ENCODE results near the gene CARS1. TPM values are rescaled to one million over a fixed set of nuclear protein-coding genes. Genes with fewer than 3 reads are reported as not detected.
A peak's percentile ranks its signal among the peaks of the same experiment; 100 is the strongest.

CARS1 gene
- polyA plus RNA-seq, 3 donors: 30.9 to 46.8 (median 35.7) TPM

GRCh38 chr11:2996976-2997375 lies 60.2 kb downstream of the CARS1 start:
- H3K9me3 Mint-ChIP-seq: no peaks in the 10 kb centered on the region
- TF ChIP-seq CTCF (IDR thresholded peaks at IDR 0.05): no peak
- H3K9ac ChIP-seq (ENCODE audit: insufficient read depth, low read length, poor library complexity, severe bottlenecking): no peak overlapping the region

GRCh38 chr11:2995893-2996554 lies 61.2 kb downstream of the CARS1 start:
- intact Hi-C loops (cut with micrococcal nuclease): no loop called here
- H3K27ac Mint-ChIP-seq: no peak overlapping the region

More at GRCh38 chr11:2996976-2997375, 60.2 kb downstream of the CARS1 start:
- Mint-ChIP-seq H3K27ac (no peak overlapping the region), H3K36me3 (peaks cover 26 to 28% of the 10 kb centered on the region in 2 donors), H3K4me3 (no peak overlapping the region), H3K27me3 (ENCODE audit: low read depth in 3 of 3) (peaks cover 0 to 2% (median 1%) of the 10 kb centered on the region in 3 donors), H3K4me1 (peaks cover 8% of the 10 kb centered on the region)
- WGBS (ENCODE audit: insufficient coverage): 95% methylated on average over 6 of the region's 6 CpGs
- intact Hi-C loops (cut with micrococcal nuclease): no loop called here
- Histone ChIP-seq H3K4me1 (ENCODE audit: control insufficient read depth in 1 of 2, insufficient read depth in 2 of 2, low read length in 2 of 2) (peaks cover 7 to 10% of the 10 kb centered on the region in 2 donors), H3K4me2 (replicated peaks; ENCODE audit: extremely low read depth, low read length, poor library complexity, severe bottlenecking) (no peak overlapping the region), H4K20me1 (ENCODE audit: insufficient read depth, low read length) (no peaks in the 10 kb centered on the region), H2AFZ (ENCODE audit: insufficient read depth, low read depth, low read length, poor library complexity, severe bottlenecking) (no peak overlapping the region), H3K36me3 (replicated peaks in 1 of 2; ENCODE audit: control insufficient read depth in 1 of 2, insufficient read depth in 2 of 2, low read length in 2 of 2) (peaks cover 20 to 27% of the 10 kb centered on the region in 2 donors), H3K4me3 (replicated peaks in 1 of 3; ENCODE audit: low read depth in 2 of 3, low read length in 3 of 3) (no peak overlapping the region), H3K27me3 (ENCODE audit: control insufficient read depth in 2 of 2, insufficient read depth in 2 of 2, low read length in 2 of 2) (no peaks in the 10 kb centered on the region), H3K9me3 (replicated peaks in 1 of 2; ENCODE audit: control insufficient read depth in 1 of 2, insufficient read depth in 1 of 2, low read length in 2 of 2) (no peaks in the 10 kb centered on the region), H3K79me2 (ENCODE audit: insufficient read depth, low read length) (no peaks in the 10 kb centered on the region), H3K27ac (ENCODE audit: low read depth in 1 of 2, low read length in 2 of 2) (no peak overlapping the region)
- no peak for DNase-seq

More at GRCh38 chr11:2995893-2996554, 61.2 kb downstream of the CARS1 start:
- WGBS (ENCODE audit: insufficient coverage): 90% methylated on average over 12 of the region's 14 CpGs
- Mint-ChIP-seq H3K9me3 (no peaks in the 10 kb centered on the region), H3K4me1 (peaks cover 10% of the 10 kb centered on the region), H3K4me3 (peak overlapping the region in 1 of 2 donors; percentile 21), H3K27me3 (ENCODE audit: low read depth in 3 of 3) (peaks cover 0 to 2% (median 1%) of the 10 kb centered on the region in 3 donors), H3K36me3 (peaks cover 17 to 18% of the 10 kb centered on the region in 2 donors)
- Histone ChIP-seq H3K36me3 (replicated peaks in 1 of 2; ENCODE audit: control insufficient read depth in 1 of 2, insufficient read depth in 2 of 2, low read length in 2 of 2) (peaks cover 11 to 17% of the 10 kb centered on the region in 2 donors), H3K27me3 (ENCODE audit: control insufficient read depth in 2 of 2, insufficient read depth in 2 of 2, low read length in 2 of 2) (no peaks in the 10 kb centered on the region), H3K9me3 (replicated peaks in 1 of 2; ENCODE audit: control insufficient read depth in 1 of 2, insufficient read depth in 1 of 2, low read length in 2 of 2) (no peaks in the 10 kb centered on the region), H3K4me1 (ENCODE audit: control insufficient read depth in 1 of 2, insufficient read depth in 2 of 2, low read length in 2 of 2) (peaks cover 7 to 12% of the 10 kb centered on the region in 2 donors), H3K4me2 (replicated peaks; ENCODE audit: extremely low read depth, low read length, poor library complexity, severe bottlenecking) (no peak overlapping the region), H4K20me1 (ENCODE audit: insufficient read depth, low read length) (no peaks in the 10 kb centered on the region), H3K27ac (ENCODE audit: low read depth in 1 of 2, low read length in 2 of 2) (no peak overlapping the region), H3K9ac (ENCODE audit: insufficient read depth, low read length, poor library complexity, severe bottlenecking) (no peak overlapping the region), H3K4me3 (replicated peaks in 1 of 3; ENCODE audit: low read depth in 2 of 3, low read length in 3 of 3) (no peak overlapping the region), H2AFZ (ENCODE audit: insufficient read depth, low read depth, low read length, poor library complexity, severe bottlenecking) (no peak overlapping the region), H3K79me2 (ENCODE audit: insufficient read depth, low read length) (peaks cover 8% of the 10 kb centered on the region)
- no peak for TF ChIP-seq CTCF (IDR thresholded peaks at IDR 0.05)
- DNase-seq: no peak

All from CD14-positive monocyte (primary cell).